Lower leg skin (tissue), 4 donors: ENCODE data around the gene OVOL1. TPM values are rescaled to one million over a fixed set of nuclear protein-coding genes. Genes with fewer than 3 reads are reported as not detected.

Source experiments
- DNase-seq, 2 donors: peaks; one replicate each; pipeline ENCODE4 v3.0.0-alpha.2; 2019; ENCODE audit warnings: low spot score in 2 of 2
- H3K4me3 ChIP-seq: fragments of 200-600 bp; sonication (generic); 2 replicates; pipeline ENCODE4 v1.5.1; 2017; ENCODE audit warnings: mild to moderate bottlenecking, low read depth; ENCODE audit not compliant: poor library complexity, severe bottlenecking
- POLR2A ChIP-seq, 2 donors: fragments of 450-650 bp; IDR thresholded peaks; one replicate each; pipeline ENCODE4 v1.6.1; 2016 to 2017; ENCODE audit warnings: antibody characterized with exemption in 2 of 2, mild to moderate bottlenecking in 1 of 2, moderate library complexity in 1 of 2
- WGBS, 2 donors: methylation state at CpG; one replicate each; pipeline ENCODE4 v1.1.5; 2018; 5-methylcytosine and 5-hydroxymethylcytosine counted together
- intact Hi-C: fragments of 100-400 bp; cut with DNase I; formaldehyde crosslinking; loops from one replicate; pipeline ENCODE4 v1.15.0; 2023; ENCODE audit warnings: low total_unique reads
- total RNA-seq, 4 donors: library from RNA; depleted of rRNA; stranded (reverse); fragments of >200 nt; gene quantifications; one replicate each; pipeline ENCODE4 v1.1.0, GENCODE V29; 2016
- TF ChIP-seq, protein P1 (sequence below), 3 donors: fragments of 450-650 bp; IDR thresholded peaks; one replicate each; pipeline ENCODE4 v1.5.1; 2016; ENCODE audit warnings: antibody characterized with exemption in 3 of 3, mild to moderate bottlenecking in 3 of 3, moderate library complexity in 2 of 3

OVOL1 gene
- total RNA-seq, 4 donors from 2014 or later, result 74.8 to 159 (median 105) TPM

DNA sequence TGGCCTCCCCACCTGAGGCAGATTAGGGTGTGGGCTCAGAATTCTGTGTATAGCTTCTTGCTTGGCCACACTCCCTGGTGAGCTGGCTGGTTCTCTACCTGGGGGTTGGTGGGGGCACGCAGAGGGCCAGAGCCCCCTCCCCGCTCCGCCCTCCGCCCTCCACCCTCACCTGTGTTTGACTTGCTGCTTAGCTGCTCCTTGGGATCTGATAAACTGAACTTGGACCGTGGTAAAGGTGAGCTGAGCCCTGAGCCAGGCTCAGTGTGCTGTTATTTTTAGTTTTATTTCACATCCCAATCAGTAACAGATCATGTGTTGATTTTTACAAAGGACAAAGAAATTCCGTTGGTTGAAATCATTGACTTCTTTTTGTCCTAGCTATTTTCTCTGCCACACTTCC is 2.0 kb downstream of the OVOL1 start:
- intact Hi-C loops, result no loop called here
- no peak for DNase-seq
- TF ChIP-seq, protein P1, sequence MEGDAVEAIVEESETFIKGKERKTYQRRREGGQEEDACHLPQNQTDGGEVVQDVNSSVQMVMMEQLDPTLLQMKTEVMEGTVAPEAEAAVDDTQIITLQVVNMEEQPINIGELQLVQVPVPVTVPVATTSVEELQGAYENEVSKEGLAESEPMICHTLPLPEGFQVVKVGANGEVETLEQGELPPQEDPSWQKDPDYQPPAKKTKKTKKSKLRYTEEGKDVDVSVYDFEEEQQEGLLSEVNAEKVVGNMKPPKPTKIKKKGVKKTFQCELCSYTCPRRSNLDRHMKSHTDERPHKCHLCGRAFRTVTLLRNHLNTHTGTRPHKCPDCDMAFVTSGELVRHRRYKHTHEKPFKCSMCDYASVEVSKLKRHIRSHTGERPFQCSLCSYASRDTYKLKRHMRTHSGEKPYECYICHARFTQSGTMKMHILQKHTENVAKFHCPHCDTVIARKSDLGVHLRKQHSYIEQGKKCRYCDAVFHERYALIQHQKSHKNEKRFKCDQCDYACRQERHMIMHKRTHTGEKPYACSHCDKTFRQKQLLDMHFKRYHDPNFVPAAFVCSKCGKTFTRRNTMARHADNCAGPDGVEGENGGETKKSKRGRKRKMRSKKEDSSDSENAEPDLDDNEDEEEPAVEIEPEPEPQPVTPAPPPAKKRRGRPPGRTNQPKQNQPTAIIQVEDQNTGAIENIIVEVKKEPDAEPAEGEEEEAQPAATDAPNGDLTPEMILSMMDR (IDR thresholded peaks at IDR 0.05), result no peak
- TF ChIP-seq POLR2A (IDR thresholded peaks at IDR 0.05), result no peak
- no peak overlapping the region for H3K4me3 ChIP-seq
- 59 to 60% methylated on average over 6 of the region's 6 CpGs for WGBS, 2 donors

- no peak for DNase-seq
- TF ChIP-seq POLR2A (IDR thresholded peaks at IDR 0.05), result no peak
- TF ChIP-seq, protein P1 (IDR thresholded peaks at IDR 0.05), result no peak
- intact Hi-C loops, result no loop called here
- 69 to 78% methylated on average over 14 of the region's 14 CpGs for WGBS, 2 donors
- no peak overlapping the region for H3K4me3 ChIP-seq
These were observed 2.6 kb downstream of the OVOL1 start for GRCh38 chr11:65789230-65790103.

- intact Hi-C loops, result no loop called here
- no peak for DNase-seq
- TF ChIP-seq, protein P1 (IDR thresholded peaks at IDR 0.05), result no peak
- TF ChIP-seq POLR2A (IDR thresholded peaks at IDR 0.05), result no peak
- WGBS, 2 donors, result 72 to 77% methylated on average over 12 to 13 of the region's 13 CpGs
- no peak overlapping the region for H3K4me3 ChIP-seq
These were observed 3.4 kb downstream of the OVOL1 start for GRCh38 chr11:65790104-65790901.

GRCh38 chr11:65790902-65791650 is 4.2 kb downstream of the OVOL1 start:
- H3K4me3 ChIP-seq, result no peak overlapping the region
- no peak for DNase-seq
- 65 to 66% methylated on average over 14 to 18 of the region's 18 CpGs for WGBS, 2 donors
- TF ChIP-seq POLR2A (IDR thresholded peaks at IDR 0.05), result no peak
- TF ChIP-seq, protein P1 (IDR thresholded peaks at IDR 0.05), result no peak
- intact Hi-C loops, result no loop called here

DNA sequence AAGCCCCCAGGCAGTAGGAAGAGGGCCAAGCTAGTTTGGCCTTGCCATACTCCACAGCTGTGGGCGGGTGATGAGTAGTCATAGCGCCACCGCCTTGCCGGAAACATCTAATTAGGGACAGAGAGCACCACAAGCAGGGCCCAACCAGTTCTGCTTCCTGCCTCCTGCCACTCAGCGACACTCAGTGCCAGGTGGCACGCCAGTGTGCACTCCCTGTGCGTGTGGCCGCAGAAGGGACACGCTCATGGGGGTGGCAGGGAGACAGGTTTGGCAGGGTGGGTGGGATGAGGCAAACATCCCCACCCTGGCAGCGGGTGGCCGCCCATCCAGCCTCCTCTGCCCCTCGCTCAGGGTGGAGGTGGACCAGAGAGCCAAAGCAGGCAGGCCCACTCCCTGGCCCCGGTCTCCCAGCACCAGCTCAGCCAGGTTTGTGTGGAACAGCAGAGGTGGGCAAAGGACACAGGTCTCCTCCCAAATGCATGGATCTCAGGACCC is 4.9 kb downstream of the OVOL1 start:
- no peak overlapping the region for H3K4me3 ChIP-seq
- peak; percentile 54 to 90 for DNase-seq
- intact Hi-C loops, result no loop called here
- TF ChIP-seq, protein P1 (IDR thresholded peaks at IDR 0.05), result no peak
- TF ChIP-seq POLR2A (IDR thresholded peaks at IDR 0.05), result no peak
- WGBS, 2 donors, result 43 to 46% methylated on average over 13 of the region's 13 CpGs
